A549 (cell line): ENCODE measurements around the gene ALKAL2. TPM values are rescaled to one million over a fixed set of nuclear protein-coding genes. Genes with fewer than 3 reads are reported as not detected.

Experiments
- ATAC-seq, 2 experiments: fragments of 200-7000 bp in 1 of 2; fragments of >200 bp in 1 of 2; cut with Nextera tagmentation in 1 of 2; cut with Tn5 transposase in 1 of 2; 3 replicates each; pipeline versions ENCODE4 v1.8.0 to v1.9.1; 2018 to 2020; ENCODE audit warnings: mild to moderate bottlenecking in 1 of 2, moderate library complexity in 1 of 2
- CTCF ChIA-PET: fragments of 300-600 bp; sonication (Branson Sonifier 250); formaldehyde crosslinking; extraction: SDS; loops from one replicate; lab custom pipeline; 2021; ENCODE audit warnings: antibody characterized with exemption, inconsistent platforms; lab: Yijun Ruan, JAX
- POLR2A ChIA-PET: fragments of 350-600 bp; formaldehyde crosslinking; extraction: SDS; loops from one replicate; lab custom pipeline; 2021; ENCODE audit warnings: antibody characterized with exemption, inconsistent platforms; lab: Yijun Ruan, JAX
- DNase-seq, 2 experiments: peaks; one replicate each; pipeline versions ENCODE4 v3.0.0 to v3.0.0-alpha.2; 2011 to 2016; ENCODE audit warnings: low read depth in 1 of 2, low spot score in 1 of 2
- FAIRE-seq: peaks from 2 replicates; lab custom pipeline; 2011; peaks lifted over from hg19 to GRCh38; lab: Jason Lieb, UNC
- H3K27ac ChIP-seq, 2 experiments: fragments of >200 bp; sonication (Bioruptor Twin); formaldehyde crosslinking; 3 replicates each; pipeline ENCODE4 v1.5.1; 2016 to 2017
- H3K4me1 ChIP-seq: fragments of >200 bp; sonication (Bioruptor Twin); formaldehyde crosslinking; 3 replicates; pipeline ENCODE4 v1.6.1; 2016
- H3K4me2 ChIP-seq: fragments of >200 bp; sonication (Bioruptor Twin); formaldehyde crosslinking; 3 replicates; pipeline ENCODE4 v1.6.1; 2016
- H3K4me3 ChIP-seq: fragments of >200 bp; sonication (Bioruptor Twin); formaldehyde crosslinking; 3 replicates; pipeline ENCODE4 v1.5.1; 2016
- H3K9me3 ChIP-seq: fragments of >200 bp; sonication (Bioruptor Twin); formaldehyde crosslinking; 3 replicates; pipeline ENCODE4 v1.6.1; 2016
- CHD2 ChIP-seq: fragments of 150-350 bp; IDR thresholded peaks from 2 replicates; pipeline ENCODE4 v1.6.1; 2014; ENCODE audit warnings: low read length; ENCODE audit not compliant: partially characterized antibody
- CHD4 ChIP-seq: fragments of 200-600 bp; sonication (generic); IDR thresholded peaks from 2 replicates; pipeline ENCODE4 v1.6.1; 2016; ENCODE audit warnings: antibody characterized with exemption, mild to moderate bottlenecking, borderline replicate concordance
- CTCF ChIP-seq: fragments of >200 bp; sonication (Bioruptor Twin); formaldehyde crosslinking; IDR thresholded peaks from 3 replicates; pipeline ENCODE4 v1.5.1; 2016
- E2F6 ChIP-seq: IDR thresholded peaks from 2 replicates; pipeline ENCODE4 v1.6.1; 2012; ENCODE audit warnings: low read depth, borderline replicate concordance
- EHF ChIP-seq: fragments of 250-450 bp; sonication (Bioruptor Pico); IDR thresholded peaks from 2 replicates; pipeline ENCODE4 v1.5.0; 2020; ENCODE audit warnings: mild to moderate bottlenecking
- EHMT2 ChIP-seq: fragments of 200-600 bp; sonication (generic); IDR thresholded peaks from 2 replicates; pipeline ENCODE4 v1.6.1; 2016; ENCODE audit warnings: antibody characterized with exemption, low read depth, mild to moderate bottlenecking, moderate library complexity
- EP300 ChIP-seq, 2 experiments: fragments of >200 bp; sonication (Bioruptor Twin); formaldehyde crosslinking; IDR thresholded peaks; 2 replicates in 1 of 2; 3 replicates in 1 of 2; pipeline ENCODE4 v1.6.1; 2016 to 2017
- ESRRA ChIP-seq: fragments of 150-350 bp; IDR thresholded peaks from 2 replicates; pipeline ENCODE4 v1.6.1; 2014; ENCODE audit warnings: mild to moderate bottlenecking, low read length, borderline replicate concordance
- FOSB ChIP-seq: fragments of 250-450 bp; sonication (Bioruptor Pico); IDR thresholded peaks from 2 replicates; pipeline ENCODE4 v1.5.0; 2020; ENCODE audit warnings: mild to moderate bottlenecking, moderate library complexity
- FOXS1 ChIP-seq: fragments of 250-450 bp; sonication (Bioruptor Pico); IDR thresholded peaks from 2 replicates; pipeline ENCODE4 v1.5.0; 2020; ENCODE audit warnings: mild to moderate bottlenecking, moderate library complexity
- GATA3 ChIP-seq: IDR thresholded peaks from 2 replicates; pipeline ENCODE4 v1.6.1; 2012; ENCODE audit warnings: borderline replicate concordance
- HDAC2 ChIP-seq: fragments of 200-600 bp; sonication (generic); IDR thresholded peaks from 2 replicates; pipeline ENCODE4 v1.6.1; 2016
- HOXB13 ChIP-seq: fragments of 250-450 bp; sonication (Bioruptor Pico); IDR thresholded peaks from 2 replicates; pipeline ENCODE4 v1.5.0; 2020; ENCODE audit warnings: low read depth, mild to moderate bottlenecking, moderate library complexity
- HOXB5 ChIP-seq: fragments of 250-450 bp; sonication (Bioruptor Pico); IDR thresholded peaks from 2 replicates; pipeline ENCODE4 v1.5.0; 2020; ENCODE audit warnings: mild to moderate bottlenecking, moderate library complexity
- NR3C1 ChIP-seq: fragments of >200 bp; sonication (Bioruptor Twin); formaldehyde crosslinking; IDR thresholded peaks from 3 replicates; pipeline ENCODE4 v1.6.1; 2017
- RFX5 ChIP-seq: fragments of 450-650 bp; IDR thresholded peaks from 2 replicates; pipeline ENCODE4 v1.7.1; 2014; ENCODE audit warnings: antibody characterized with exemption, mild to moderate bottlenecking, moderate library complexity
- RNF2 ChIP-seq: fragments of 200-600 bp; sonication (generic); IDR thresholded peaks from 2 replicates; pipeline ENCODE4 v1.6.1; 2016; ENCODE audit warnings: low read depth, mild to moderate bottlenecking, antibody characterized with exemption, moderate library complexity, borderline replicate concordance
- TP53 ChIP-seq: fragments of 250-450 bp; sonication (Bioruptor Pico); IDR thresholded peaks from 2 replicates; pipeline ENCODE4 v1.5.0; 2021; ENCODE audit warnings: mild to moderate bottlenecking, moderate library complexity
- WGBS: methylation state at CpG from one replicate; pipeline ENCODE4 v1.1.6; 2017; ENCODE audit errors: missing lambda C conversion rate; 5-methylcytosine and 5-hydroxymethylcytosine counted together
- polyA plus RNA-seq, 4 experiments: library from polyadenylated mRNA; depleted of rRNA in 3 of 4; stranded (reverse); fragments of >200 nt; fragmentation: RNase III in 1 of 4; extraction: RNeasy Plus Mini Kit Qiagen cat#74134 plus additional on column Dnase treatment in 1 of 4; gene quantifications; 2 replicates in 3 of 4; 3 replicates in 1 of 4; pipeline ENCODE4 v1.2.3, GENCODE V29; 2011 to 2017
- TF ChIP-seq, protein P1 (sequence below): IDR thresholded peaks from 2 replicates; pipeline ENCODE4 v1.6.1; 2012

Gene ALKAL2
- polyA plus RNA-seq, 2 of the 4 experiments (the other 2 are of a cell fraction), result not detected

DNA sequence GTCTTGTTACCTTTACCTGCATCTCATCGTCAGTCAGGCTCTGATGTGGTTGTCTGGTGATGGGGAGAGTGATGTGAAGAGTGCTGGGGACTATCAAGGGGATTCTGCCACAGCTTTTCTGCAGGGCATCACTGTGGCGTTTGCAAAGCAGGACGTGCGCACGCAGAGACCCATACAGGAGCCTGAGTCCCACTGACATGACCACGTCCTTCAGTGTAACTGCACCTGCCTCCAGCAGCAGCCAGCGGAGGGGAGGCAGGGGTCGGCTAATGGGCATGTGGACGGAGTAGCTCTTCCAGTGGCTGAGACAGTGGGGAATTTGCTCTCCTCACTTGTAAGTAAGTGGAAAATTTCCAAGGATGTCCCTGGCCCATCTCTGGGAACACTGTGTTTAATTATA lies 6.5 kb downstream of the ALKAL2 start:
- no peak for TF ChIP-seq GATA3
- no peak for TF ChIP-seq EP300 (IDR thresholded peaks at IDR 0.05)
- TF ChIP-seq RNF2, result no peak
- TF ChIP-seq, all 56 proteins: peak for 0
- POLR2A ChIA-PET, result no interaction called here
- Histone ChIP-seq H3K4me1 (peaks cover 4% of the 10 kb centered on the region; the same call in 1 of the 3 replicates), H3K4me2 (no peak overlapping the region), H3K9me3 (no peaks in the 10 kb centered on the region), H3K27ac (no peak overlapping the region), H3K4me3 (no peak overlapping the region)
- CTCF ChIA-PET, result interaction anchor here (1.0 to 2.9 kb wide), 2 partner anchors 9 to 31 kb away, joined by 3 to 11 read pairs; no protein-coding TSS in a partner anchor
- FAIRE-seq (no peak), DNase-seq (no peak), ATAC-seq (no peak)
- WGBS, result 94% methylated on average over 9 of the region's 9 CpGs

DNA sequence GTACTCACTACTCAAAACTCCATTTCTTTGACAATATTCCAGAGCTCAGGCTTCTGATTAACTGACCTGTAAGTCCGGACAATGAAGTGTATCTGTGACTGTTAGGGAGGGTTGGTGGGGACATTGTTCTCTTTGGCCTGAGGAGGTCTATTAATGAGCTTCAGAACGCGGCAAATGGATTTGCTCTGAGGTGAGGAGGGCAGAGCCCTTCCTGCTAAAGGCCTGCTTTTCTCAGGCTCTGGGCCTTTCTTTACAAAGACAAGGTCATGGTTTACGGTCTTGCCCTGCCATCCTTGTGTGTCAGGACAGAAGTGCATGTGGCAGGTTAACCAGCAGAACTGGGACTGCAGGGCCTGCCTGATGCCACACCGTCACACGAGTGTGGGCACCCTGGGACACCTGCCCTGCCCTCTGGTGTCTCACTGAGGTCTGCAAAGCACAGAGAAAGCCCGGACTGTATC lies 7.2 kb downstream of the ALKAL2 start:
- Histone ChIP-seq H3K4me2 (no peak overlapping the region), H3K9me3 (no peaks in the 10 kb centered on the region), H3K27ac (no peak overlapping the region), H3K4me3 (no peak overlapping the region), H3K4me1 (peaks cover 4% of the 10 kb centered on the region; the same call in 1 of the 3 replicates)
- ChIA-PET CTCF (interaction anchor here (1.0 to 2.9 kb wide), 2 partner anchors 9 to 30 kb away, joined by 3 to 11 read pairs; no protein-coding TSS in a partner anchor), POLR2A (no interaction called here)
- 79% methylated on average over 7 of the region's 7 CpGs for WGBS
- DNase-seq (no peak), ATAC-seq (no peak), FAIRE-seq (no peak)
- TF ChIP-seq NR3C1, result no peak
- TF ChIP-seq HOXB5 (CRISPR knock-in tag), result no peak
- TF ChIP-seq EP300 (IDR thresholded peaks at IDR 0.05), result no peak
- TF ChIP-seq FOXS1, result no peak
- no peak for TF ChIP-seq CTCF
- no peak for TF ChIP-seq E2F6
- TF ChIP-seq CHD2, result no peak
- no peak for TF ChIP-seq CHD4

GRCh38 chr2:279956-280649 lies 7.8 kb downstream of the ALKAL2 start:
- ChIA-PET CTCF (interaction anchor here (2.9 kb wide), 1 partner anchor 10 kb away, joined by 11 read pairs; no protein-coding TSS in a partner anchor), POLR2A (no interaction called here)
- FAIRE-seq (no peak), ATAC-seq (no peak), DNase-seq (no peak)
- WGBS, result 67% methylated on average over 4 of the region's 4 CpGs
- Histone ChIP-seq H3K4me3 (no peak overlapping the region), H3K4me1 (peaks cover 4% of the 10 kb centered on the region; the same call in 1 of the 3 replicates), H3K4me2 (no peak overlapping the region), H3K9me3 (no peaks in the 10 kb centered on the region), H3K27ac (no peak overlapping the region)
- TF ChIP-seq RFX5 (no peak), HDAC2 (no peak), E2F6 (no peak), FOXS1 (no peak), CHD2 (no peak), NR3C1 (no peak), EHF (no peak), FOSB (CRISPR knock-in tag) (no peak), ESRRA (no peak), TP53 (no peak), EHMT2 (no peak), HOXB13 (CRISPR knock-in tag) (no peak)
- TF ChIP-seq, protein P1, sequence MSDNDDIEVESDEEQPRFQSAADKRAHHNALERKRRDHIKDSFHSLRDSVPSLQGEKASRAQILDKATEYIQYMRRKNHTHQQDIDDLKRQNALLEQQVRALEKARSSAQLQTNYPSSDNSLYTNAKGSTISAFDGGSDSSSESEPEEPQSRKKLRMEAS, result no peak
